ENCODE measurements around the gene ACAD8.

The ACAD8 gene

DNA sequence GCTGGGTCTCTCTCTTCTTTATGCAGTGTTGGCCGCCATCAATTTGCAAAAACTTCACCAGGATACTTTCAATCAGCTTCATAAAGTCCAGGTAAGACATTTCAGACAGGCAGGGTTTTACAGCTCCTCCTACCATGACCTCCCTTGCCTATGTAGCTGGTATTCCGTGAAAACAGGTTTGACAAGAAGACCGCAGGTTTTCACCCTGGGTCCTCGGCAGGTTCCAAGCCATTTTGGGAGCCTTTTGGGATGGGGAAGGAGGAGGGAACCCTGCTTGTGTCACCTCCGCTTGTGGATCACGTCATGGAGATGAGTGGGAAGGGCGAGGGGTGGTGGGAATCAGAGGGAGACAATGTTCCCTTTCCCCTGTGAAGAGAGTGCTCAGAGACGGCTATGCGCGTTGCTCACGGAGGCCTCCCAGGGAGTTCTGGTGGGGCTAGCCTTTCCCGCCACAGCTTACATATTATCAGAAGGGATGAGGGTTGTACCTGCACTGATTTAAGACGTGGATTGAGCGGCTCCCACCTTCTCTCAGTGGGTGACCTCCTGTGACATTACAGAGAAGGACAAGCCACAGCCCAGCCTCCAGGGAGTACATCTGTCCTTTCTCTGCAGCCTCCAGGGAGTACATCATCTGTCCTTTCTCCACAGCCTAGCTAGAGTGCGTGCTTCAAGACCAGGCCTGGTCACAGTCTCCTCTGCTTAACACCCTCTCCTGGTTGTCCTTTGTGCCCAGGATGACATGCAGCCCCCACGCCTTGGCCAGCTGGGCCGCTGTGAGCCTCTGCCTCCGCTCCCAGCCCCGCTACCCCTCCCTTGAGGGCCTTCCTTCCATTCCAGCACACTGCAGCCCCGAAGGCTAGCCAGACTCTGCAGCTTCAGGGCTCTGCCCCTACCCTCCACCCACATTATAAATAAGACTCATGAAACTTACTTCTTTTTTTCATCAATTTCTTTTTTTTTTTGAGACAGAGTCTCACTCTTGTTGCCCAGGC lies 40.0 kb downstream of the ACAD8 start:
- no peak for DNase-seq

DNA sequence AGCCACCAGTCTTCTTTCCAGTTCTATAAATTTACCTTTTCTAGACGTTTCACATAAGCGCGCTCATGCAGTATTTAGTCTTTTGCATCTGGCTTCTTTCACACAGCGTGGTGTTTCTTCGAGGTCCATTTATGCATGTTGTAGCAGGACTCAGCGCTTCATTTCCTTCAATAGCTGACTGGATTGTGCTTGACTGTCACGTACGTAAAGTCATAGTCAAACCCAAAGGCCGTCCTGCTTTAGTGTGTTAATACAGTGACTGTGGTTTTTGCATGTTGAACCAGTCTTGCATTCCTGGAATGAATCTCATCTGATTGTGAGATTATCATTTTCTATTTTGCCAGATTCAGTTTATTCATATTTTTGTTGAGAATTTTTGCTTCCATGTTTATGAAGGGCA lies 41.3 kb downstream of the ACAD8 start:
- DNase-seq, result no peak

DNA sequence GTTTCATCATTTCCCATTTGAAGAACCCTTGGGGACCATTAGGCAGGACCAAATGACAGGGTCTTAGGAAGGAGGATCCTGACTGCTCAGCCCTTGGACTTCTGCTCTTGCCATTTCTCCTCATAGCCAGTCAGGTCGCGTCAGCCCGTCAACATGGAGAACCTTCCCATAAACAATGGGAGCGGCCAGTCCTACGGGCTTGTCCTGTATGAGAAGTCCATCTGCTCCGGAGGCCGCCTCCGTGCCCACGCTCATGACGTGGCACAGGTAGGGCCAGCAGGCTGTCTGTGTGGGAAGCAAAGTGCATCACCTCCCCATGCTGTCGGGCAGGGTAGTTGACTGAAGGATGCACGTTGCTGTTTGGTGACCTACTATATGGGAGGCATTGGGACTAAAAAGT lies 58.9 kb downstream of the ACAD8 start:
- DNase-seq, result no peak

DNA sequence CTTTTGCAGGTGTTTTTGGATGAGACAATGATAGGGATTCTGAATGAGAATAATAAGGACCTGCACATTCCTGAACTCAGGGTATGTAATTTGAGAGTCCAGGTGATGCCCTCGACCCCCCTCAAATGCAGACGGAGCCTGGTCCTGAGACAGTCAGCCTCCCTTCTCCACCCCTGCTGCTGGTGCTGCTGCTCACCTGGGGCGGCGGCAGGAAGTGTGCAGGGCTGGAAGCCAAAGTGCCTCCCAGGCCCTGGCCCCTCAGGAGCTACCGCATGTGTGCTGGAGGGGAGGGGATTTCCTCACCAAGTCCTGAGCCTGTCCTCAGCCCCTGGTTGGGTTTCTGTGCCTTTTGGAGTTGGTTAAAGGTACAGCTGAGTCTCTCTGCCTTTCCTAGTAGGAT lies 59.4 kb downstream of the ACAD8 start:
- no peak for DNase-seq

DNA sequence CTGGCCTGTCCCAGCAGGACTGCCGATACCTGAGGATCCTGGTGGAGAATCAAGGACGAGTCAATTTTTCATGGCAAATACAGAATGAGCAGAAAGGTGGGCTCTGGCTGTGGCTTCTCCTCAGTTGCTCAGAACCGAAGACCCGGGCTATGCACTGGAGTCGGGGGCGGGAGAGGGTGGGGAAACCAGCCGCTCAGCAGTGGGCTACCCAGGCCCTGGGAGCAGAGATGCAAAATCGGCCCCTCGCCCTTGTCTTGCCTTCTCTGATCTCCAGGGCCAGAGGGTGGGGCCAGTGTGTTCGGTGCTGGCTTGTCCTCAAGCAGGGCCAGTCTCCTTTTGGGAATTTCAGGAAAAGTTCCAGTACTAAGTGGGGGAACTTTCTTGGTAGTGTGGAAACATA lies 60.0 kb downstream of the ACAD8 start:
- no peak for DNase-seq

DNA sequence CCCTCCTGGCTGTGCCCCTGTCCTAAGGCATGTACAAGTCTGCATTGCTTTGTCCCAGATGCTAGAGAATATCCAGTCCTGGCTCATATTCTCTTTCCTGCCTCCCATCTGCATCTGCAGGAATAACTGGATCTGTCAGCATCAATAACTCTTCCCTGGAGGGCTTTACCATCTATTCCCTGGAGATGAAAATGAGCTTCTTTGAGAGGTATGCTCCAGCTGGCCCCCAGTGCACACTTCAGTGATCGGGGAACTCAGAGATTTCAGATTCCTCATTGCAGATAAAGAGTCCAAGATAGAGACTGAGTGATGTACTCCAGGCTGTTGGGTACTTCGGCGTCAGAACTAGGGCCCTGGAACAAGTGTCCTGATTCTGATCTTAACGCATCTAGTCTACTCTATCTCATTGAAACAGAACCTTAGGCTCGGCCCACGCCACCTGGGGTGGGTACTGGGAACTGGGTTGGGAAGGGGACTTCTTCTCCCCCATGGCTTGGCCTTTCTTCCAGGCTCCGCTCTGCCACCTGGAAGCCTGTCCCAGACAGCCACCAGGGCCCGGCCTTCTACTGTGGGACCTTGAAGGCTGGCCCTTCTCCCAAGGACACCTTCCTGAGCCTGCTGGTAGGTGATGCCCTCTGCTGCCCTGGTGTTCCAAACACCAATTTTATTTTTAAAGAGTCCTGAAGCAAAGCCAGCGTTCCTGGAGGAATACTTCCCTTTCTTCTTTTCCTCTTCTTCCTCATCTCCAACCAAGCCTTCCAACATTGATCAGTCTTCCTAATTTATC lies 60.6 kb downstream of the ACAD8 start:
- no peak for DNase-seq
